GM18870 (cell line): ENCODE measurements around the gene PLXNB3.

Source experiments
- ATAC-seq: cut with Tn5 transposase; IDR thresholded peaks from one replicate; pipeline ENCODE4 v1.9.1; 2021; ENCODE audit warnings: moderate library complexity; ENCODE audit not compliant: unreplicated experiment

Gene PLXNB3

DNA sequence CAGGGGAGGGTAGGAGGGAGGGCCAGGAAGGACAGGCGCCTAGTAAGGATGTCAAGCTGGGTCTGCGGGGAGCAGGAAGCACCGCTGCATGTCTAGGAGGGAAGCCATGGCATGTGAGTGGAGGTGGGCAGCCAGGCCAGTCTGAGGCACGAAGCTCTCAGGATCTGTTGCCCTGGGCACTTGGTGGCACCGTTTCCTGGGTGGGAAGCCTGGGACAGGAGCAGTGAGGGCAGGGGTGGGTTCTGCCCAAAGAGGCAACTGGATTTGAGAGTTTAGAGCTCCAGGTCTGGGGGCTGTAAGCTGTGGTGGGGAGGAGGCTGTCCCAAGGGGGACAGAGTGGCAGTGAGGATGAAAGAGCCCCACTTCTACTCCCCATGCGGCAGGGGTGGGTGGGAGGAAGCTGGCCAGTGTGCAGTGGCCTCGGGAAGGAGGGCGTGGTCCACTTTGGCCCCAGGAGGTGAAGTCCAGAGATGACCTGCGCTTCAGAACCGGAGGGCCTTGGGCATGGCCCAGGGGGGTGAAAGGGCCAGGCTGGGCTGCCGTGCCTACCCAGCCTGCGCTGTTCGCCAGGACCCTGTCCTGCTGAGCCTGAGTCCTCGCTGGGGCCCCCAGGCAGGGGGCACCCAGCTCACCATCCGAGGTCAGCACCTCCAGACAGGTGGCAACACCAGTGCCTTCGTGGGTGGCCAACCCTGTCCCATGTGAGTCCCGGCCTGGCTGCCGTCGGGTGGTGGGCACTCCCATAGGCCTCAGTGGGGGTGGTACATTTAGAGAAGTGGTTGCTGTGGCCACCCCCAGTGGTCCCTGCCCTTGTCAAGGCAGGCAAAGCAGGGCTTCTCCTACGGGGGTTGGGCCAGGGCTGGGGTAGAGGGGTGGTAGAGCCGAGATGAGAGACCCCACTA is 8.5 kb downstream of the PLXNB3 start:
- ATAC-seq = no peak

DNA sequence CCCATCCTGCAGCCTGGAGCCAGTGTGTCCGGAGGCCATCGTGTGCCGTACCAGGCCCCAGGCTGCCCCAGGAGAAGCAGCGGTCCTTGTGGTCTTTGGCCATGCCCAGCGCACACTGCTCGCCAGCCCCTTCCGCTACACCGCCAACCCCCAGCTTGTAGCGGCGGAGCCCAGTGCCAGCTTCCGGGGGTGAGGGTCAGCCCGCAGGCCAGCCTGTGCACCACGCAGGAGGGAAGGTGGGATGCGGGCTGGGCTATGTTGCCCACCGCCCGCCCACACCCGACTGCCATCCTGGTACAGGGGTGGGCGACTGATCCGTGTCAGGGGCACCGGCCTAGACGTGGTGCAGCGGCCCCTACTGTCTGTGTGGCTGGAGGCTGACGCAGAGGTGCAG is 9.2 kb downstream of the PLXNB3 start:
- no peak for ATAC-seq

DNA sequence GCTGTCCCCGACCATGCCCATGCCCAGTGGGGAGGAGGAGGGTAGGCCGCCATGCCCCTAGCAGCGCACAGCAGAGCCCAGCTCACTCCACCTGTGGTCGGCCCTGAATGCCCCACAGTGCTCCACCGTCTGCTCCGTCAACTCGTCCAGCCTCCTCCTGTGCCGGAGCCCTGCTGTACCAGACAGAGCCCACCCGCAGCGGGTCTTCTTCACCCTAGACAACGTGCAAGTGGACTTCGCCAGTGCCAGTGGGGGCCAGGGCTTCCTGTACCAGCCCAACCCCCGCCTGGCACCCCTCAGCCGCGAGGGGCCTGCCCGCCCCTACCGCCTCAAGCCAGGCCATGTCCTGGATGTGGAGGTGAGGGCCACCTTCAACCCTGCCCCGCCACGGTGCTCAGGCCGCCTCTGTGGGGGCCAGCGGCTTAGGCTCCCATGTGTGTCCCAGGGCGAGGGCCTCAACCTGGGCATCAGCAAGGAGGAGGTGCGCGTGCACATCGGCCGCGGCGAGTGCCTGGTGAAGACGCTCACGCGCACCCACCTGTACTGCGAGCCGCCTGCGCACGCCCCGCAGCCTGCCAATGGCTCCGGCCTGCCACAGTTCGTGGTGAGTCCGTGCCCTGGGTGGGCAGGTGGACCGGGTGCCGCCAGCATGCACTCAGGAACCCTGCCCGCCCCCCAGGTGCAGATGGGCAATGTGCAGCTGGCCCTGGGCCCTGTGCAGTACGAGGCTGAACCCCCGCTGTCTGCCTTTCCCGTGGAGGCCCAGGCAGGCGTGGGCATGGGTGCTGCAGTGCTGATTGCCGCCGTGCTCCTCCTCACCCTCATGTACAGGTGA is 9.9 kb downstream of the PLXNB3 start:
- ATAC-seq = no peak

DNA sequence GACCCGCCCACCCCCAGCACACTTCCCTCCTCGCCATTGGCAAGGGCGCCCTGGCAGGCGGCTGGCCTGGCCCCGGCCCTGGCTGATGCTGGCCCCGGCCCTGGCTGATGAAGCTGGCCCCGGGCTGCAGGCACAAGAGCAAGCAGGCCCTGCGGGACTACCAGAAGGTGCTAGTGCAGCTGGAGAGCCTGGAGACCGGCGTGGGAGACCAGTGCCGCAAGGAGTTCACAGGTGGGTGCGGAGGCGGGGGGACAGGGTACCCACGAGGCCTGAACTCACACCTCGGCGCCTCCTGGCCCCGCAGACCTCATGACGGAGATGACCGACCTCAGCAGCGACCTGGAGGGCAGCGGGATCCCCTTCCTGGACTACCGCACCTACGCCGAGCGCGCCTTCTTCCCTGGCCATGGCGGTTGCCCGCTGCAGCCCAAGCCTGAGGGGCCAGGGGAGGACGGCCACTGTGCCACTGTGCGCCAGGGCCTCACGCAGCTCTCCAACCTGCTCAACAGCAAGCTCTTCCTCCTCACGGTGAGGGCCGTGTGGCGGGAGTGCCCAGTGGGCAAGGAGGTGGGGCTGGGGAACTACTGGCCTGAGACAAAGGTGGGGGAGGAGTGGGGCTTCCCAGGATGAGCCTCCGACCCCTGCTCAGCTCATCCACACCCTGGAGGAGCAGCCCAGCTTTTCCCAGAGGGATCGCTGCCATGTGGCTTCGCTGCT is 10.7 kb downstream of the PLXNB3 start:
- ATAC-seq = no peak

DNA sequence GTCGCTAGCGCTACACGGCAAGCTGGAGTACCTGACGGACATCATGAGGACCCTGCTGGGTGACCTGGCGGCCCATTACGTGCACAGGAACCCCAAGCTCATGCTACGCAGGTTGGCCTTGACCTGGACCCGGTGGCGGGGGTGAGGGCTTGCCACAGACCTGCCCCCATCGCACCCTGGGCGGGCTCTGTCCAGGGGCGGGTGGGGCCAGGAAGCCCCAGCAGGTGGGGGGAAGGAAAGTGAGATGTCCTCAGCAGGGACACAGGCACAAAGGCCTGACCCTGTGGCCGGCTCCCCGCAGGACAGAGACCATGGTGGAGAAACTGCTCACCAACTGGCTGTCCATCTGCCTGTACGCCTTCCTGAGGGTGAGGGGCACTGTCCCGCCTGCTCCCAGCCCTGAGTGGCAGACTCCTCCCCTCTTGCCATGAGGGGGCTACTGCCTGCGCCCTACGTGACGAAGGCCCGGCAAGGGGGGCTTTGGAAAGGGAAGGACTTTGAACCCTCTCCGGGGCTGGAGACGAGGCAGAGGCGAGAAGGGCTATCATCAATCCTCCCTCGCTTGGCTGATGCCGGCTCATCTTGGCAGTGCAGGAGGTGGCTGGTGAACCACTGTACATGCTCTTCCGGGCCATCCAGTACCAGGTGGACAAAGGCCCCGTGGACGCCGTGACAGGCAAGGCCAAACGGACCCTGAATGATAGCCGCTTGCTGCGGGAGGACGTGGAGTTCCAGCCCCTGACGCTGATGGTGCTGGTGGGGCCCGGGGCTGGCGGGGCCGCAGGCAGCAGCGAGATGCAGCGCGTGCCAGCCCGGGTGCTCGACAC is 11.5 kb downstream of the PLXNB3 start:
- no peak for ATAC-seq

DNA sequence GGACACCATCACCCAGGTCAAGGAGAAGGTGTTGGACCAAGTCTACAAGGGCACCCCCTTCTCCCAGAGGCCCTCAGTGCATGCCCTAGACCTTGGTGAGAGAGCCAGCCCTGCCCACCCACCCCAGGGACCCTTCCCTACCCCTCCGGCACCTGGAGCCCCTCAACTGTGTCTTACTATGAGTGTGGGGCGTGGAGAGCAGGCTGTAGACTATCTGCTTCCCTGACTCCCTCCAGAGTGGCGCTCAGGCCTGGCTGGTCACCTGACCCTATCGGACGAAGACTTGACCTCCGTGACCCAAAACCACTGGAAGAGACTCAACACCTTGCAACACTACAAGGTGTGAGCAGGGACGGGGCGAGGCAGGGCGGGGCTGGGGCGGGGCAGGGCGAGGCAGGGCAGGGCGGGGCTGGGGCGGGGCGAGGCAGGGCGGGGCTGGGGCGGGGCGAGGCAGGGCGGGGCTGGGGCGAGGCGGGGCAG is 12.1 kb downstream of the PLXNB3 start:
- ATAC-seq = no peak

DNA sequence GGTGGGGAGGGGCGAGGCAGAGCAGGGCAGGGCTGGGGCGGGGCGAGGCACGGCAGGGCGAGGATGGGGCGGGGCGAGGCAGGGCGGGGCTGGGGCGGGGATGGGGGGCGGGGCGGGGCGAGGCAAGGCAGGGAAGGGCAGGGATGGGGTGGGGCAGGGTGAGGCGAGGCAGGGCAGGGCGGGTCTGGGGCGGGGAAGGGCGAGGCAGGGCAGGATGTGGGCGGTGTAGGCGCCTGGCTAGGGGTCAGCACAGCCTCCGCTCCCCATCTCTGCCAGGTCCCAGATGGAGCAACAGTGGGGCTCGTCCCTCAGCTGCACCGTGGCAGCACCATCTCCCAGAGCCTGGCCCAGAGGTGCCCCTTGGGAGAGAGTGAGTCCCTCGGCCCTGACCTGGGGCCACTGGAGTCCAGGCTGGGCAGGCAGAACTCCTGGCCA is 12.6 kb downstream of the PLXNB3 start:
- no peak for ATAC-seq

DNA sequence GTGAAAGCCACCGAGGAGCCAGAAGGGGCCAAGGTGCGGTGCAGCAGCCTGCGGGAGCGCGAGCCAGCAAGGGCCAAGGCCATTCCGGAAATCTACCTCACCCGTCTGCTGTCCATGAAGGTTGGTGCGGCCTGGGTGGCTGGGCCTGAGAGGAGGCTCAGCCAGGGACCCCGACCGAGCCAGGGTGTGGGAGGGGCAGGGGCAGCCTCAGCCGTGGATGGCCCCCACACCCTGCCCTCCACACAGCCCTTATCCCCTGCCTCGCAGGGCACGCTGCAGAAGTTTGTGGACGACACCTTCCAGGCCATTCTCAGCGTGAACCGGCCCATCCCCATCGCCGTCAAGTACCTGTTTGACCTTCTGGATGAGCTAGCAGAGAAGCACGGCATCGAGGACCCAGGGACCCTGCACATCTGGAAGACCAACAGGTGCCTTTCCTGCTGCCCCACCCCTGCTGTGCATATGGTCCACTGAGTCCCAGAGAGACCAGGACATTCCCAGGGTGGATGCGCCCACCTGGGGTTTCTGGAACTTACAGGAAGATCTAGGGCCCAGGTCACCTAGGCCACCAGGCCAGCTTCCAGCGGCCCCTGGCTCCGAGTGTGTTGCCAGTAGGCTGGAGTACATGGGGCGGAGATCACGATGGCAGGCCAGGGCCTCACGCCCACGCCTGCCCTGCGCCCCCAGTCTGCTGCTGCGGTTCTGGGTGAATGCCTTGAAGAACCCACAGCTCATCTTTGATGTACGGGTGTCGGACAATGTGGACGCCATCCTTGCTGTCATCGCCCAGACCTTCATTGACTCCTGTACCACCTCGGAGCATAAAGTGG is 13.4 kb downstream of the PLXNB3 start:
- ATAC-seq = no peak

DNA sequence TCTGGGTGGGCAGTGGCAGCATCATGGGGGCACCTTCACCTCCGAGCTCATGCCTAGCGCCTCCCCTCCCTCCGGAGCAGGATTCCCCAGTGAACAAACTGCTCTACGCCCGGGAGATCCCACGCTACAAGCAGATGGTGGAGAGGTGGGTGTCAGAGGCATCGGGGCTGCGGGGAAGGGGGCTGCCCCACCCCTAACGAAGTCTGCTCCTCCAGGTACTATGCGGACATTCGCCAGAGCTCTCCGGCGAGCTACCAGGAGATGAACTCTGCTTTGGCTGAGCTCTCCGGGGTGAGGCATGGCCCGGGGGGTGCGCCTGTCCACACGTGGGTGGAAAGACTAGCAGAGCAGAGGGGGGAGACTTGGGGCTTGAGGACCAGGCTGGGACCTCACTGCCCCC is 14.1 kb downstream of the PLXNB3 start:
- ATAC-seq = no peak

DNA sequence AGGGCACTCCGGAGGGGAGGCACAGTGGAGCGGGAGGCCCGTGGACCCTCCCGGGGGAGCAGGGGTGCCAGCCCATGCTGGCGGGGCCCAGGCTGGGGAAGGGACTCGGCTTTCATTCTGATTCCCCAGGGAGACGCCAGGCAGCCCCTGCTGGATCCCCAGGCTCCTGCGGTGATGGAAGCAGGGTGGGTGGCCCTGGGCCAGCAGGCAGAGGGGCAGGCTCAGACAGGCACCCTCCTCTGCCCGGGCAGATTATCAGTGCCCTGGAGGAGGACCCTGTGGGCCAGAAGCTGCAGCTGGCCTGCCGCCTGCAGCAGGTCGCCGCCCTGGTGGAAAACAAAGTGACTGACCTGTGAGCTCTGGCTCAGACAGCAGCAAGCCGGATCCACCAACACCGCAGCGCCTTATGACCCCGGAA is 14.6 kb downstream of the PLXNB3 start:
- ATAC-seq = no peak

DNA sequence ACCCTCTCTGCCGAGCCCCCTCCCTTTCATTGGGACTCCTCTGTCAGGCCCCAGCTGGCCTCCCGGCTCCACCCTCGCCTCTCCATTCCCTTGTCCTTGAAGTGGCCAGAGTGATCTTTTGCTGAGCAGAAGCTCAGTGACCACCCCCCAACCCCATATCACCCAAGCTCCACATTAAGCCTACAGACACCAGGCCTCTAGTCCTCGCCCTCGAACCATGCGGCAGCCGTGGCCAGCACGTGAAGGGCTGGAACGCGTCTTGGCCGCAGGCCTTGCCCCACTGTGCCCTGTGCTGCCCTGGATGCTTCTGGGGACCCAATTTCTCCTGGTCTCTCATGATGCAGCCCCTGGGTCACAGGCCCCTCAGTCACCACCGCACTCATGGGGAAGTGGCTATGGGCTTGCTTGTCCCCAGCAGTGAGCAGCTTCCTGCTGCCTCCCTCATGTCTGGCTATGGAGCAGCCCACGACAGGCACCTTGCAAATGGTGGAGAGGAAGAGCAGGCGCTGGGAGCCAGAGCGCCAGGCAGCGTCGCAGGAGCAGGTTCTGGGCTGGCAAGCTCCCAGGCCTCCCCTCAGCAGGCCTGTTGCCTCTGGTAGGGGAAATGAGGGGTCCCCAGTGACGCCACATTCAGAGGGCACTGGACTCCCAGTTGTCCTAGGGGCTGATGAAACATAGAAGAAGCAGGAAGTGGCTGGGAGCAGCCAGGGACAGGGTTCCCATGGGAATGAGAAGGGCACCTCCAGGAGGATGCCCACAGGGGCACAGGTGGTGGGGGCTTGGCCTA is 16.0 kb downstream of the PLXNB3 start:
- no peak for ATAC-seq

DNA sequence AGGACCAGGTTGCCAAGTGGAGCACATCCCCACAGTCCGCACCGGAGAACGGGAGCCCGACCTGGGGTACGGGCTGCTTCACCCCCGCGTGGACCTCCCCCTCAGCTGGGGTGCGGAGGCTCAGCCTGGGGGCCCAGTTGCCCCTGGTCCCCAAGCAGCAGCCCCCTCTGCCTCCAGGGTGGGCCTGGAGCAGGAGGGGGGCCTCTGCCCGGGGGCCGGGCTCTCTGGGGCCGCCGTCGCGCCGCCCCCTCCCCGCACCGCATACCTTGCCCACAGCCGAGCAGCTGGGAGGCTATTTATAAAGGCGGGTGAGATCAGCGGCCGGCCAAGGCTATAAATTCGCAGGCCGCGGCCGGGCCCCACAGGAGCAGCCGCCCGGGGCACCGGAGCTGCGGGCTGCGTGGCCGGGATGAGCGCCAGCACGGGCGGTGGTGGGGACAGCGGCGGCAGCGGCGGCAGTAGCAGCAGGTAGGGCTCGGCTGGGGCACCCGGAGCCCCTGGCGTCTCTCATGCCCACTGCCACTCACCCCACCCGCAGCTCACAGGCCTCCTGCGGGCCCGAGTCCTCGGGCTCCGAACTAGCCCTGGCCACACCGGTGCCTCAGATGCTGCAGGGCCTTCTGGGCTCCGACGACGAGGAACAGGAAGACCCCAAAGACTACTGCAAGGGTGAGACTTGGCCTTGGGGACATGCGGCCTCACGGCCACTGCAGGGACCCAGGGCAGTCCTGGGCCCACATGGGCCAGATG is 16.8 kb downstream of the PLXNB3 start, which contains the start of gene SRPK3:
TSS of gene SRPK3 (plus strand) at position 364 of the 750 bp plus-strand sequence. CDS start at position 410, 46 bp downstream.
- no peak for ATAC-seq

DNA sequence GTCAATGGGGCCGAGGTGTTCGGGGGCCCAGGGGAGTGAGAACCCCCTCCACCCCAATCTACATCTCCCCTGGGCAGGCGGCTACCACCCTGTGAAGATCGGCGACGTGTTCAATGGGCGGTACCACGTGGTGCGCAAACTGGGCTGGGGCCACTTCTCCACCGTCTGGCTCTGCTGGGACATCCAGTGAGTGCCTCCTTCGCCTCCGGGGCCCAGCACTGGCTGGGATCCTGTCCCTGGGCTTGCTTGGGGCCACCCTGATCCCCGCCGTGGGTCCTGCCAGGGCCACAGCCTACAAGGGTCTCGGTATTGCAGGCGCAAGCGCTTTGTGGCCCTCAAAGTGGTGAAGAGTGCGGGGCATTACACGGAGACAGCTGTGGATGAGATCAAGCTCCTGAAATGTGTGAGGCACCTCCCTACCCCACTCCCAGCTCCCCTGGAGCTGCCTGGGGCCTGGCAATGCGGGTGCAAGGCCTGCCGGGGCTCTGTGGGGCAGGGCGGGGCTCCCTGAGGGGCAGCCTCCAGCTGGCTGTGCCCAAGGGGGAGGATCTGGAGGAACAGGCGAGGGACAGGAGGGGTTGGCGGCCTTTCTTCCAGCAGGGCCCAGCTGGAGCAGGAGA is 17.5 kb downstream of the PLXNB3 start:
- ATAC-seq = no peak

DNA sequence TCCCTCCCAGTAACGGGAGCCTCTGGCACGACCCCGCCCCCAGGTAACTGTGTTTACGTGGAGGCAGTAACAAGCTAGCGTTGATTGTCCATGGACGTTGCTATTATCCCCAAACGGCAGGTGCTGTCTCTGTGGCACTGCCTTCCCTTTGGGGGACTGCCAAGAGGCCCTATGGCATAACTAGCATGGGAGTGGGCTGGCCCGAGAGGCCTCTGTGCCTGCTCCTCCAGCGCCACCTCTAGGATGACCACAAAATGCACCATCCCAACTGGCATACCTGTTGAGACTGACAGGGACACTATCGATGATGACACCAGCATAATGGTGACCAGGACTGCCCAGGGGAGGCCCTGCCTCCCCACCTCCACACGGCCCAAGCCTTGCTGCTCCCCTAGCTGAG is 18.3 kb downstream of the PLXNB3 start:
- ATAC-seq = no peak

DNA sequence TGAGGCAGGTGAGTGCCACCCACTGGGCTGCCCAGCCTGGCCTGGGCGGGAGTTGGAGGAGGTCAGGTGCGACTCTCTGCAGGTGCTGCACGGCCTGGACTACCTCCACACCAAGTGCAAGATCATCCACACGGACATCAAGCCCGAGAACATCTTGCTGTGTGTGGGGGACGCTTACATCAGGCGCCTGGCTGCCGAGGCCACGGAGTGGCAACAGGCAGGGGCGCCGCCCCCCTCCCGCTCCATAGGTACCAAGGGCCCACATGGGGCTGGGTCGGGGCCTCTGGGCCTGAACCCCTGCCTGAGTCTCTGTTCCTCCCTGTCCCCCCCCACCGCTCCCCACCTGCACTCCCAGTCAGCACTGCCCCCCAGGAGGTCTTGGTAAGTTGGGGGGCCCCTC is 18.8 kb downstream of the PLXNB3 start:
- no peak for ATAC-seq

DNA sequence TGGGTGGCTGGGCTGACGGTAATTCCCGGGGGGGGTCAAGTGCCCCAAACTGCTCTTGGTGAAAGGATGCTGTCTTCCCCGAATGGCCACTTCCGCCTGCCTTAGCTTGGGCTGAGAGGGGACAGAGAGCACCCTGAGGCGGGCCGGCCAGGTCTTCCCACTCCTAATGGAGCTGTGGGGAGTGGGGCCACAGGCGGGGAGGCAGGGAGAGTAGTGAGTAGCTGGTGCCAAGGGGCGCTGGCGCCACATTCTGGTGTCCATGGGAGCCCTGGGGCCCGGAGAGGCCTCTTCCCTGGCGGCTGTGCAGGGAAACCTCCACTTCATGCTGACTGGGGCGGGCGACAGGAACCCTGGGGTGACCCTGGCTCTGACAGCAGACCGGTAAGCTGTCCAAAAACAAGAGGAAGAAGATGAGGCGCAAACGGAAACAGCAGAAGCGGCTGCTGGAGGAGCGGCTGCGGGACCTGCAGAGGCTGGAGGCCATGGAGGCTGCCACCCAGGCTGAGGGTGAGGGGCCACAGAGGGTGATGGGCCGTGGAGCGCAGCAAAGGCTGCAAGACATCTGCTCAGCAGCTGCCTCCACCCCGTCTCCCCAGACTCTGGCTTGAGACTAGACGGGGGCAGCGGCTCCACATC is 19.4 kb downstream of the PLXNB3 start:
- no peak for ATAC-seq
